GM19240 (cell line): ENCODE measurements around the gene ENAM.
"Not testable (repeated sequence)": the region's sequence is repeated elsewhere in the genome, so short reads cannot be mapped to it uniquely, and the experiment has no call there.

Source experiments
- DNase-seq: peaks from one replicate; pipeline ENCODE4 v3.0.0; 2011; ENCODE audit warnings: low spot score; ENCODE audit not compliant: insufficient read length

The ENAM gene

GRCh38 chr4:70629469-70630090, 1.0 kb downstream of the ENAM start:
- no peak for DNase-seq

GRCh38 chr4:70630162-70630561, 1.6 kb downstream of the ENAM start:
- DNase-seq: no peak

GRCh38 chr4:70632028-70632427, 3.5 kb downstream of the ENAM start:
- DNase-seq: no peak

GRCh38 chr4:70634482-70634881, 5.9 kb downstream of the ENAM start:
- DNase-seq: no peak

GRCh38 chr4:70637239-70637913, 8.8 kb downstream of the ENAM start:
- DNase-seq: no peak

- DNase-seq: no peak
Measured at GRCh38 chr4:70640192-70640591, 11.6 kb downstream of the ENAM start.

- not testable (repeated sequence) for DNase-seq
Measured at GRCh38 chr4:70650741-70651140, 22.2 kb downstream of the ENAM start.

- DNase-seq: no peak
Measured at GRCh38 chr4:70651864-70652506, 23.4 kb downstream of the ENAM start.

GRCh38 chr4:70654605-70655011, 26.1 kb downstream of the ENAM start:
- no peak for DNase-seq

- no peak for DNase-seq
Measured at GRCh38 chr4:70657326-70657725, 28.8 kb downstream of the ENAM start.

- DNase-seq: no peak
Measured at GRCh38 chr4:70658418-70658817, 29.9 kb downstream of the ENAM start.

- DNase-seq: no peak
Measured at GRCh38 chr4:70660106-70660505, 31.6 kb downstream of the ENAM start.

GRCh38 chr4:70661309-70661922, 32.9 kb downstream of the ENAM start:
- not testable (repeated sequence) for DNase-seq

- DNase-seq: no peak
Measured at GRCh38 chr4:70666369-70666768, 37.8 kb downstream of the ENAM start, which contains the start of gene JCHAIN. Gene JCHAIN (minus strand): TSS chr4:70666508. CDS start chr4:70666490, 18 bp downstream.

- no peak for DNase-seq
Measured at GRCh38 chr4:70667740-70668535, 39.4 kb downstream of the ENAM start.

GRCh38 chr4:70670332-70671014, 41.9 kb downstream of the ENAM start:
- no peak for DNase-seq

- DNase-seq: no peak
Measured at GRCh38 chr4:70671091-70671490, 42.5 kb downstream of the ENAM start.

- no peak for DNase-seq
Measured at GRCh38 chr4:70674191-70674590, 45.6 kb downstream of the ENAM start.

GRCh38 chr4:70674731-70675130, 46.2 kb downstream of the ENAM start:
- no peak for DNase-seq

- DNase-seq: no peak
Measured at GRCh38 chr4:70676554-70677090, 48.1 kb downstream of the ENAM start.
